Measurements from ENCODE around the gene C1orf52. TPM values are rescaled to one million over a fixed set of nuclear protein-coding genes. Genes with fewer than 3 reads are reported as not detected.

The C1orf52 gene
- total and polyA plus RNA-seq, 4 donors: 13.8 to 28.3 (median 22.1) TPM

DNA sequence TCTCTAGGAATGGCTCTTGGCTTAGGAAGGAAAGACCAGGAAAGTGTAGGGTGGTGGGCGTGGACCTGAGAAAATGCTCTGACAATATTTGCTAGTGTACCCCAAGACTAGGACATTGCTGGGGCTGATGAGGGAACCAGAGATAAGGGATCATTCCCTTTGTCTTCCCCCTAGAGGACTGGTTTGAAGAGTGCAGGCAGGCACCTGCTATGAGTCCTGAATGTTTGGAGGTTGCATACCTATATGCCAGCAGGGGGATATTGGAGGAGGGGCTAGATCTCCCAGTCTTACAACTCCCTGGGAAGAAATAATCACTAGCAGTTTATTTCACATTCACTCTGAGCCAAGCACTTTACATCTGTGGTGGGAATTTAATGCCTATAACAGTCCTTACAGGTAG is 23.0 kb upstream of the C1orf52 start:
- Histone ChIP-seq H3K36me3 (ENCODE audit: control insufficient read depth in 1 of 2, insufficient read depth in 2 of 2, low read length in 1 of 2) (no peaks in the 10 kb centered on the region), H3K4me1 (ENCODE audit: control insufficient read depth in 1 of 2, insufficient read depth in 2 of 2, low read length in 2 of 2) (no peaks in the 10 kb centered on the region), H3K27me3 (ENCODE audit: control insufficient read depth in 1 of 2, insufficient read depth in 2 of 2, low read length in 1 of 2) (no peaks in the 10 kb centered on the region), H3K4me3 (ENCODE audit: low read length in 2 of 2) (no peak overlapping the region), H3K9me3 (ENCODE audit: control insufficient read depth, low read length) (no peaks in the 10 kb centered on the region), H3K27ac (ENCODE audit: low read depth in 1 of 2, low read length in 2 of 2) (no peak overlapping the region)
- WGBS, 2 donors: 92 to 95% methylated on average over 1 of the region's 1 CpG
- no peak for DNase-seq
- ATAC-seq (ENCODE audit: low FRiP score): no peak
- intact Hi-C loops (cut with DNase I): no loop called here

DNA sequence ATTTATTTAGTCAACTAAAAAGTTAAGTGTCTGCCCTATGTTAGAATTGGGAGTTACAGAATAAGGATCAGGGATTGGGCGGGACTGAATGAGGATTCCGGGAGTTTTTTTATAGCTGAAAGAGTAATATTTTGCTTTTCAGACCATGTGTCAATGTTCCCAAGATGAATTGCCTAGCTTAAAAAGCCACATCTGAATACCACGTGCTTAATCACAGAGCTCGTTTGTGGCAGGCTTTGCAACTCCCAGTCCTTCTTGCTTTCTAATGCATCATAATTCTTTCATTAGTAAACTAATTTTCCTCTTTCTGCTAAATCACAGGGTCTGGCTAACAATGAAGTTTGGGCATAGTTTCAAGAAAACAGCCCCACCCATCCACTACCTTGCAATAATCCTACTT is 21.2 kb upstream of the C1orf52 start:
- WGBS, 2 donors: 33 to 42% methylated on average over 4 of the region's 4 CpGs
- no peaks in the 10 kb centered on the region for H3K36me3 ChIP-seq (ENCODE audit: control insufficient read depth in 1 of 2, insufficient read depth in 2 of 2, low read length in 1 of 2)

DNA sequence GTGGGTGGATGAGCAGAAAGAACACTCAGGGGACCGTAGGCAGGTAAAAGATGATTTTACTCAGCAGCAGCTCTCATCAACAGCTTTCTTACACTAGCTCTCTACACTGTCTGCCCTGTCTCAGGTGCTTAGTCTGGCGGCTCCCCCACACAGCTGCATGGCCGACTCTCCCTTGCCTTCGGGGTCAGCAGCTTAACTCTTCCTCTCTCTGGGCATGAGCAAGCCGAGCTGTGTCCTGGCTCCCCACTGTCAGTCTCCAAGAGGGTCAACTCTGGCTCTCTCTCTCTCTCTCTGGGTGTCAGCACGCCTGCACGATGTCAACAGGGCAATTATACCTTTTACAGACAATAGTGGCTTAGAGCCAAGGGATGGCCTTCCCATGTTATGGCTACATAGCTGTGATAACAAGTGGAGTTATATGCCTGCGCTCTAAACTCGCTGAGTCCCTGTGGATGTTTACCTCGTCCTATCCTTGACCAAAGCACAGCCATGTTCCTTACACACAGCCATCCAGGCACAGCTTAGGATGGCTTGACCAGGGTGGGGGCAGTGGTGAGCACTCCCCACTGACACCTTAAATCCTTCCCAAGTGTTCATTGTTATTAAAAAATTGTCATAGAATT is 20.1 kb upstream of the C1orf52 start:
- H3K4me3 ChIP-seq (ENCODE audit: low read length in 2 of 2): no peak overlapping the region
- peaks cover 0 to 2% of the 10 kb centered on the region in 2 donors for H3K4me1 ChIP-seq (ENCODE audit: control insufficient read depth in 1 of 2, insufficient read depth in 2 of 2, low read length in 2 of 2)
- no peaks in the 10 kb centered on the region for H3K9me3 ChIP-seq (ENCODE audit: control insufficient read depth, low read length)
- intact Hi-C loops (cut with DNase I): no loop called here
- H3K27me3 ChIP-seq (ENCODE audit: control insufficient read depth in 1 of 2, insufficient read depth in 2 of 2, low read length in 1 of 2): no peaks in the 10 kb centered on the region
- no peak for DNase-seq
- 82 to 86% methylated on average over 10 of the region's 10 CpGs for WGBS, 2 donors
- no peaks in the 10 kb centered on the region for H3K36me3 ChIP-seq (ENCODE audit: control insufficient read depth in 1 of 2, insufficient read depth in 2 of 2, low read length in 1 of 2)
- H3K27ac ChIP-seq (ENCODE audit: low read depth in 1 of 2, low read length in 2 of 2): no peak overlapping the region
- ATAC-seq (ENCODE audit: low FRiP score): no peak

More for the DNA sequence above, 21.2 kb upstream of the C1orf52 start:
- ATAC-seq (ENCODE audit: low FRiP score) (no peak), DNase-seq (no peak)
- Histone ChIP-seq H3K4me1 (ENCODE audit: control insufficient read depth in 1 of 2, insufficient read depth in 2 of 2, low read length in 2 of 2) (no peaks in the 10 kb centered on the region), H3K9me3 (ENCODE audit: control insufficient read depth, low read length) (no peaks in the 10 kb centered on the region), H3K27me3 (ENCODE audit: control insufficient read depth in 1 of 2, insufficient read depth in 2 of 2, low read length in 1 of 2) (no peaks in the 10 kb centered on the region), H3K4me3 (ENCODE audit: low read length in 2 of 2) (no peak overlapping the region), H3K27ac (ENCODE audit: low read depth in 1 of 2, low read length in 2 of 2) (no peak overlapping the region)
- intact Hi-C loops (cut with DNase I): no loop called here

DNA sequence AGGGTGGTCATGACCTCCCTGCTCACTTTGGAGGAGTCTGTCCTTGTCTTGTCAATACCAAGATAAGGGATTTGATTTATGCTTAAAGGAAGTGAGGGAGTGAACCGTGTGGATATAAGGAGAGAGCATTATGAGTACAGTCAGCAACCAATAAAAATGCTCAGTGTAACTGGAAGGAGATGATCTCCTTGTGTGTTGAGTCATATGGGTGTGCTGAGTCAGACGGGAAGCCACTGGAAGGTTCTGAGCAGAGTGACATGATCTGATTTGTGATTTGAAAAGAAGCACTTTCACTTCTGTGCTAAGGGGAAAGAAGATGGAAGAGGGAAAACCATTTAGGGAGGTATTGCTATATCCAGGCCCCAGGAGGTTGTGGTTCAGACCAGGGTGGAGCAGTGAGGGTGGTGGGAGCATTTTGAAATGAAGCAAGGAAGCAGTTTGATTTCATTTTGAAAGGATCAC is 19.4 kb upstream of the C1orf52 start:
- no peaks in the 10 kb centered on the region for H3K9me3 ChIP-seq (ENCODE audit: control insufficient read depth, low read length)
- intact Hi-C loops (cut with DNase I): no loop called here
- ATAC-seq (ENCODE audit: low FRiP score): no peak

DNA sequence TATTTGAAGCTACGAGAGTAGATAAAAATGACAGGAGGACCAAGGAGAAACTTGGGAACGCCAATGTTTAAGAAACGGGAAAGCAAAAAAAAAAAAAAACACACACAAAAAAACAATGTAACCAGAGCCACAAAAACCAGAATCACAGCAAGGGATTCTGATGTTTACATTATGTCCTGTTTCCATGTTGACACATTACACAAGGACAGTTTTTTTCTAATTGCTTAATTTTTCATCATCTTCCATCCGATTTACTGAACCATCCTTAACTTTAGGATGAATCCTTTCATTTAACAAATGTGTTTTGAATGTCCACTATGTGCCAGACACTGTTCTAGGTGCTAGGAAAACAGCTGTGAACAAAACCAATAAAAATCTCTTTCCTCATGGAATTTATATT is 18.3 kb upstream of the C1orf52 start:
- no peak overlapping the region for H3K27ac ChIP-seq (ENCODE audit: low read depth in 1 of 2, low read length in 2 of 2)
- no peak for ATAC-seq (ENCODE audit: low FRiP score)

More for the DNA sequence above, 19.4 kb upstream of the C1orf52 start:
- DNase-seq: peak in 1 of 2 donors; percentile 72
- Histone ChIP-seq H3K27ac (ENCODE audit: low read depth in 1 of 2, low read length in 2 of 2) (no peak overlapping the region), H3K4me3 (ENCODE audit: low read length in 2 of 2) (no peak overlapping the region), H3K36me3 (ENCODE audit: control insufficient read depth in 1 of 2, insufficient read depth in 2 of 2, low read length in 1 of 2) (no peaks in the 10 kb centered on the region), H3K27me3 (ENCODE audit: control insufficient read depth in 1 of 2, insufficient read depth in 2 of 2, low read length in 1 of 2) (no peaks in the 10 kb centered on the region), H3K4me1 (ENCODE audit: control insufficient read depth in 1 of 2, insufficient read depth in 2 of 2, low read length in 2 of 2) (peaks cover 0 to 2% of the 10 kb centered on the region in 2 donors)
- 5 to 11% methylated on average over 2 of the region's 2 CpGs for WGBS, 2 donors

DNA sequence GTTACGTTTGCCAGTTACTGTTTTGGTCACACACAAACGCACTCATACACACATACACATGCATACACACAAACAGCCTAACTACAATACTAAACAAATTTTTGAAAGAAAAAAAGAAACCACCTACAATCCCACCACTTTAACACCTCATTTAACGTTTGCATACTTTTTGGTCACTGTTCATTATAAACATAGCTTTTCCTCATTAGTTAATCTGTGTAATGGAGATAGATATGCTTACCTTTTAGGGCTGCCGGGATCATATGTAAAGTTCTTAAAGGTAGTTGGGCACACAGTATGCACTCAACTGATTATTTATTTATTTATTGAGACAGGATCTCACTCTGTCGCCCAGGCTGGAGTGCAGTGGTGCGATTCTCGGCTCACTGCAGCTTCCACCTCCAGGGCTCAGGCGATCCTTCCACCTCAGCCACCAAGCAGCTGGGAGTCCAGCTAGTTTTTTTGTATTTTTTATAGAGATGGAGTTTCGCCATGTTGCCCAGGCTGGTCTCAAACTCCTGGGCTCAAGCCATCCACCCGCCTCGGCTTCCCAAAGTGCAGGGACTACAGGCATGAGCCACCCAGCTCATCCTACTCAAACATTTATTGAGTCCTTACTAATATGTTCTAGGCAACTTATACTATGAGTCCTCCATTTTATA is 17.6 kb upstream of the C1orf52 start:
- Histone ChIP-seq H3K9me3 (ENCODE audit: control insufficient read depth, low read length) (no peaks in the 10 kb centered on the region), H3K4me1 (ENCODE audit: control insufficient read depth in 1 of 2, insufficient read depth in 2 of 2, low read length in 2 of 2) (peaks cover 0 to 3% of the 10 kb centered on the region in 2 donors), H3K4me3 (ENCODE audit: low read length in 2 of 2) (no peak overlapping the region), H3K27ac (ENCODE audit: low read depth in 1 of 2, low read length in 2 of 2) (no peak overlapping the region), H3K36me3 (ENCODE audit: control insufficient read depth in 1 of 2, insufficient read depth in 2 of 2, low read length in 1 of 2) (no peaks in the 10 kb centered on the region), H3K27me3 (ENCODE audit: control insufficient read depth in 1 of 2, insufficient read depth in 2 of 2, low read length in 1 of 2) (no peaks in the 10 kb centered on the region)
- ATAC-seq (ENCODE audit: low FRiP score) (no peak), DNase-seq (peak in 1 of 2 donors; percentile 71)
- intact Hi-C loops (cut with DNase I): no loop called here
- 62 to 65% methylated on average over 11 of the region's 11 CpGs for WGBS, 2 donors

More for the DNA sequence above, 18.3 kb upstream of the C1orf52 start:
- intact Hi-C loops (cut with DNase I): no loop called here
- no peak for DNase-seq
- Histone ChIP-seq H3K27me3 (ENCODE audit: control insufficient read depth in 1 of 2, insufficient read depth in 2 of 2, low read length in 1 of 2) (no peaks in the 10 kb centered on the region), H3K4me1 (ENCODE audit: control insufficient read depth in 1 of 2, insufficient read depth in 2 of 2, low read length in 2 of 2) (peaks cover 0 to 3% of the 10 kb centered on the region in 2 donors), H3K9me3 (ENCODE audit: control insufficient read depth, low read length) (no peaks in the 10 kb centered on the region), H3K36me3 (ENCODE audit: control insufficient read depth in 1 of 2, insufficient read depth in 2 of 2, low read length in 1 of 2) (no peaks in the 10 kb centered on the region), H3K4me3 (ENCODE audit: low read length in 2 of 2) (no peak overlapping the region)
- WGBS, 2 donors: 90 to 91% methylated on average over 4 of the region's 4 CpGs

DNA sequence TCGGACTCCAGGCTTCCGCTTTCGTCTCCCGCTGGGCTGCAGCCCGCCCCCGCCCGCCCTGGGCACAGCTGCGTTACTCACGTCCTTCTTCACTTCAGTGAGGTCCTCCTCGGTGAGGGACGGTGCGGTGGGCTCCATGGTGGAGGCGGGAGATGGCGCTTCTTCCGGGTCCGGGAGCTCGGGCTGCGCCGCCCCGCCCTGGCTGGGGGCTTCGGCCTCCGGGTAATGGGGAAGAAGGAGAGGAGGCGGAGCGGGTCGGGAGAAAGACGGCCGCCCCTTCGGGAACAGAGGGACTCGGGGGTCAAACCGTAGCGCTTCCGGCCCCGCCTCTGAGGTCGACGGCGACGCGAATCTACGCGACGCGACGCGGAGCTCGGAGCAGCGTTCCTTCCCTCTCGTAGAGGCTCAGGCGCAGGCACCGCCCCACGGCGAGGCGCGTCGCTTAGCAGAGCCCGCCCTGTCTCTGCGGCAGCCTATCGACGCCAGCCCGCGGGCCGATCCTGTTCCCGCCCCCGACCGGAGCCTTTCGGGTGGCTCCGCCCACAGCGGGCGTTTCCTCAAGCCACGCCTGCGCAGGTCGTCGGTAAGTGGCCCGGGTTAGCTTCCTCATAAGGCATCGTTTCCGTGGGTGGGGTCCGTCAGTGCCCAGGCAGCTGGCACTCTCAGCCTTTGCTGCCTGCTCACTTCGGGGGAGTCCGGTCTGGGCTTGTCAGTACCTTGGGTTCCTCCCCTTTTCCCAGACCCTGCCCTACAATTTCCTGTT is 16.9 kb upstream of the C1orf52 start, which contains the start of gene BCL10:
Gene BCL10, minus strand, starts transcription at position 418 of the 763 bp plus-strand sequence. Its CDS starts 280 bp downstream, at position 138.
- DNase-seq: peak; percentile 99
- intact Hi-C loops (cut with DNase I): no loop called here
- 0 to 1% methylated on average over 72 to 78 of the region's 78 CpGs for WGBS, 2 donors
- Histone ChIP-seq H3K4me3 (ENCODE audit: low read length in 2 of 2) (peak within 1 kb of the TSS; percentile 82 to 99), H3K27me3 (ENCODE audit: control insufficient read depth in 1 of 2, insufficient read depth in 2 of 2, low read length in 1 of 2) (no peaks in the 10 kb centered on the region), H3K27ac (ENCODE audit: low read depth in 1 of 2, low read length in 2 of 2) (peak within 1 kb of the TSS; percentile 69 to 72), H3K36me3 (ENCODE audit: control insufficient read depth in 1 of 2, insufficient read depth in 2 of 2, low read length in 1 of 2) (no peaks in the 10 kb centered on the region), H3K9me3 (ENCODE audit: control insufficient read depth, low read length) (no peaks in the 10 kb centered on the region), H3K4me1 (ENCODE audit: control insufficient read depth in 1 of 2, insufficient read depth in 2 of 2, low read length in 2 of 2) (peaks cover 0 to 3% of the 10 kb centered on the region in 2 donors)
- peak; percentile 99 for ATAC-seq (ENCODE audit: low FRiP score)

DNA sequence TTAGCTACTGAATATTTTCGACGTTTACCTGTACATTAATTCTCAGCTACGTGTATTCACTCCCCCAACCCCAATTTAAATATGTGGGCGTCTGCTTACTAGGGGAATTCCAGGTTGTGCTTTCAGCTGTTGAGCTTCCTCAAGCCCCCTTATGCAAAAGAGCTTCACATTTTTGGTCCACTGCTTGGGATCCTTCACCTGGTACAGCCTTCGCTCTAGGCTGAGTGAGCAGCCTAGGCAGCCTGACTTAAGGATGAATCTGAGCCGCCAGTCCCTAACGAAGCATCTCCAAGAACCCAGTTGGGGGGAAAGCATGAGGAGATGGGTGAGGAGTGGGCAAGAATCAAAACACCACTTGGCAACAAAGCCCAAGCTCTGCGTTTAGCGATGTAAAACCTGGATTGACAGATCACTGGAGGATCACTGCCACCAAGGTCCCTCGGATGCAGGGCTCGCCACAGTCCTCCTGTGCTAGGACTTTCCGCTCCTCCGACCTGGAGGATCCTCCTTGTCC is 16.3 kb upstream of the C1orf52 start:
- Histone ChIP-seq H3K27ac (ENCODE audit: low read depth in 1 of 2, low read length in 2 of 2) (peak overlapping the region; percentile 69 to 72), H3K4me1 (ENCODE audit: control insufficient read depth in 1 of 2, insufficient read depth in 2 of 2, low read length in 2 of 2) (peaks cover 0 to 3% of the 10 kb centered on the region in 2 donors), H3K4me3 (ENCODE audit: low read length in 2 of 2) (peak overlapping the region; percentile 82 to 99), H3K27me3 (ENCODE audit: control insufficient read depth in 1 of 2, insufficient read depth in 2 of 2, low read length in 1 of 2) (no peaks in the 10 kb centered on the region), H3K9me3 (ENCODE audit: control insufficient read depth, low read length) (no peaks in the 10 kb centered on the region), H3K36me3 (ENCODE audit: control insufficient read depth in 1 of 2, insufficient read depth in 2 of 2, low read length in 1 of 2) (no peaks in the 10 kb centered on the region)
- ATAC-seq (ENCODE audit: low FRiP score) (no peak), DNase-seq (no peak)
- intact Hi-C loops (cut with DNase I): no loop called here
- 1 to 2% methylated on average over 13 of the region's 13 CpGs for WGBS, 2 donors

All from aorta (tissue), 5 donors.